DMS153 treated with DMSO at 0.1 percent for 48 hours (cell line): ENCODE data around the gene SKI.

Source experiments
- DNase-seq: peaks from one replicate; lab custom pipeline; 2025; ENCODE audit not compliant: unreplicated experiment; lab: John Stamatoyannopoulos, UW

Gene SKI

GRCh38 chr1:2304921-2305681 is 77.0 kb downstream of the SKI start:
- no peak for DNase-seq

GRCh38 chr1:2306151-2306978 is 78.2 kb downstream of the SKI start:
- no peak for DNase-seq

GRCh38 chr1:2307064-2307605 is 79.0 kb downstream of the SKI start:
- DNase-seq = no peak

GRCh38 chr1:2307972-2308371 is 79.9 kb downstream of the SKI start:
- DNase-seq = no peak

GRCh38 chr1:2308844-2309243 is 80.7 kb downstream of the SKI start:
- no peak for DNase-seq

GRCh38 chr1:2310332-2311183 is 82.4 kb downstream of the SKI start:
- no peak for DNase-seq

GRCh38 chr1:2311184-2312032 is 83.3 kb downstream of the SKI start:
- DNase-seq = peak; percentile 33

- no peak for DNase-seq
Observed at GRCh38 chr1:2312160-2312514, 84.0 kb downstream of the SKI start.

GRCh38 chr1:2312515-2313301 is 84.6 kb downstream of the SKI start:
- no peak for DNase-seq

GRCh38 chr1:2313651-2314261 is 85.6 kb downstream of the SKI start:
- DNase-seq = no peak

- no peak for DNase-seq
Observed at GRCh38 chr1:2314273-2314802, 86.2 kb downstream of the SKI start.

GRCh38 chr1:2314803-2315673 is 86.9 kb downstream of the SKI start:
- no peak for DNase-seq

- DNase-seq = no peak
Observed at GRCh38 chr1:2315674-2316450, 87.7 kb downstream of the SKI start.

GRCh38 chr1:2316451-2316961 is 88.4 kb downstream of the SKI start:
- no peak for DNase-seq

- DNase-seq = no peak
Observed at GRCh38 chr1:2317230-2318065, 89.3 kb downstream of the SKI start.
